ENCODE measurements around the gene LRRC27. TPM values are rescaled to one million over a fixed set of nuclear protein-coding genes. Genes with fewer than 3 reads are reported as not detected.

LRRC27 gene
- total and polyA plus RNA-seq, 2 donors (not counting 1 experiment from before 2014, with no cell fraction given) = 23.6 to 25.6 TPM

DNA sequence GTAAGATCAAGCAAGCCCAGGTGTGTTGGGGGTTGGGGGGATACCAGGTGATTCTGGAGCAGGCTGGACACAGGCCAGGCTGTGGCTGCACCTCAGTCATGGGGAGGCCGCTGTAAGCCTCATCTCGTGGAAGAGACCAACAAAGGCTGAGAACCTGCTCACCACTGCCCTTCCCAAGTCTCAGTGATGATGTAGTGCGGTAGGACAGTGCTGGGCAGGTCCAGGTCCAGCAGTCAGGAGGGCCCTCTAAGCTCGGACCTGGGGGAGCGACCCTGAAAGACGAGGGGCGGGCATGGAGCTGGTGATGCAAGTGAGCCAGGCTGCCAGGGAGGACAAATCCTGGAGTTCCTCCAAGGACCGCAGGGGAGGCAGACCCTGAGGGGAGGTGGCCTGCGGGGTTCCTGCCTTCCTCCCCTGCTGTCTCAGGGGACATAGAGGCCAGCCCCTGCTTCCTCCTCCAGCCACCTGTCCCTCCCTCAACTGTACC, 61.7 kb downstream of the LRRC27 start:
- 80% methylated on average over 9 of the region's 9 CpGs for WGBS (ENCODE audit: insufficient coverage)
- no peaks in the 10 kb centered on the region for H3K36me3 ChIP-seq (replicated peaks in 1 of 2; ENCODE audit: control extremely low read depth in 1 of 2, control insufficient read depth in 1 of 2, extremely low read depth in 1 of 2, insufficient read depth in 2 of 2, low read length in 1 of 2)
- H3K9ac ChIP-seq (ENCODE audit: low read length) = no peak overlapping the region
- H3K4me1 ChIP-seq (ENCODE audit: control insufficient read depth in 2 of 2, insufficient read depth in 2 of 2, low read length in 2 of 2) = peaks cover 37 to 52% of the 10 kb centered on the region in 2 donors
- H2AFZ ChIP-seq (ENCODE audit: insufficient read depth, low read depth, low read length, poor library complexity, severe bottlenecking) = no peak overlapping the region
- Mint-ChIP-seq H3K4me3 (no peak overlapping the region), H3K9me3 (ENCODE audit: insufficient read depth) (peaks cover 6% of the 10 kb centered on the region), H3K4me1 (peaks cover 34% of the 10 kb centered on the region), H3K27me3 (no peaks in the 10 kb centered on the region), H3K27ac (peak overlapping the region; percentile 81)
- H3K9me3 ChIP-seq (ENCODE audit: control extremely low read depth in 1 of 3, control insufficient read depth in 2 of 3, insufficient read depth in 1 of 3, low read length in 2 of 3) = no peaks in the 10 kb centered on the region
- TF ChIP-seq, protein P1, sequence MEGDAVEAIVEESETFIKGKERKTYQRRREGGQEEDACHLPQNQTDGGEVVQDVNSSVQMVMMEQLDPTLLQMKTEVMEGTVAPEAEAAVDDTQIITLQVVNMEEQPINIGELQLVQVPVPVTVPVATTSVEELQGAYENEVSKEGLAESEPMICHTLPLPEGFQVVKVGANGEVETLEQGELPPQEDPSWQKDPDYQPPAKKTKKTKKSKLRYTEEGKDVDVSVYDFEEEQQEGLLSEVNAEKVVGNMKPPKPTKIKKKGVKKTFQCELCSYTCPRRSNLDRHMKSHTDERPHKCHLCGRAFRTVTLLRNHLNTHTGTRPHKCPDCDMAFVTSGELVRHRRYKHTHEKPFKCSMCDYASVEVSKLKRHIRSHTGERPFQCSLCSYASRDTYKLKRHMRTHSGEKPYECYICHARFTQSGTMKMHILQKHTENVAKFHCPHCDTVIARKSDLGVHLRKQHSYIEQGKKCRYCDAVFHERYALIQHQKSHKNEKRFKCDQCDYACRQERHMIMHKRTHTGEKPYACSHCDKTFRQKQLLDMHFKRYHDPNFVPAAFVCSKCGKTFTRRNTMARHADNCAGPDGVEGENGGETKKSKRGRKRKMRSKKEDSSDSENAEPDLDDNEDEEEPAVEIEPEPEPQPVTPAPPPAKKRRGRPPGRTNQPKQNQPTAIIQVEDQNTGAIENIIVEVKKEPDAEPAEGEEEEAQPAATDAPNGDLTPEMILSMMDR (IDR thresholded peaks at IDR 0.05) = no peak
- TF ChIP-seq EZH2 (IDR thresholded peaks at IDR 0.05; ENCODE audit: borderline replicate concordance, insufficient read depth, low read depth, low read length, poor library complexity, severe bottlenecking) = no peak
- peak overlapping the region; percentile 96 for H3K4me2 ChIP-seq (replicated peaks; ENCODE audit: low read depth, low read length, poor library complexity, severe bottlenecking)
- CTCF ChIA-PET = interaction anchor here (1.3 to 3.4 kb wide), 3 partner anchors 48 to 61 kb away, joined by 3 to 15 read pairs (median 8); no protein-coding TSS in a partner anchor
- intact Hi-C loops (cut with micrococcal nuclease) = no loop called here
- POLR2A ChIA-PET = interaction anchor here (1.0 to 1.6 kb wide), 2 partner anchors 18 to 28 kb away, joined by 3 to 6 read pairs; no protein-coding TSS in a partner anchor
- DNase-seq (no peak), ATAC-seq (ENCODE audit: low read depth) (no peak)
- peaks cover 6% of the 10 kb centered on the region for H4K20me1 ChIP-seq (ENCODE audit: control insufficient read depth, insufficient read depth, low read length, poor library complexity, severe bottlenecking)
- no peak overlapping the region for H3K4me3 ChIP-seq (ENCODE audit: control extremely low read depth in 1 of 5, extremely low read depth in 1 of 5, insufficient read depth in 1 of 5, low read depth in 2 of 5, low read length in 4 of 5)
- H3K27ac ChIP-seq (ENCODE audit: low read length in 2 of 2) = peak overlapping the region in 1 of 2 donors; percentile 89
- H3K27me3 ChIP-seq (replicated peaks in 1 of 4; ENCODE audit: control extremely low read depth in 1 of 4, control insufficient read depth in 3 of 4, insufficient read depth in 4 of 4, low read length in 3 of 4) = no peaks in the 10 kb centered on the region
- peaks cover 15% of the 10 kb centered on the region for H3K79me2 ChIP-seq (ENCODE audit: control insufficient read depth, insufficient read depth, low read length)

DNA sequence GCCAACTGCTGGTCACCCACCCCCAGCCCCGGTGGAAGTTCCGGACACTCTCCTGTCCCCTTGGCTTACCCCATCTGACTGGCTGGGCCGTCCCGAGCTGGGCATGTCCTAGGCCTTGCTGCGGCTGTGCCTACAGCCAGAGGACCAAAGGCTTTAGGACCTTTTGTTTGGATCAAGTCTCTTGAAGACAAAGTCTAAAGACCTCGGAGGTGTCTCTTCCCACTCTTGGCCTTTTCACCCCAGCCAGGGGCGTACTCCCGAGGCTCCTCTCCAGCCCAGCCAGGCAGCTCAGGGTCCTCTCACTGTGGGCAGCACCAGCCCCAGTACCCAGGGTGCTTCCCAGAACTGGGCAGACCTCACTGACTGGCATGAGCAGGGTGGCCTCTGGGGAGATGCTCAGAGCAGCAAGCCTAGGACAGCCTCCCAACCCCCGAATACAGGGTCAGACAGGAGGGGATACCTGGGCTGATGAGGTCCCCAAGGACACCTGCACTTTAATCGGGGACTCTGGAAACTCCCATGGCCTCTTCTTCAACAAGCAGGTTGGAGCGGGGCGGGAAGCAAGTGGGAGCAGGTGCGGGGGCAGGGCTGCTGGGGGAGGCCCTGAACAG, 62.3 kb downstream of the LRRC27 start:
- Histone ChIP-seq H2AFZ (ENCODE audit: insufficient read depth, low read depth, low read length, poor library complexity, severe bottlenecking) (no peak overlapping the region), H4K20me1 (ENCODE audit: control insufficient read depth, insufficient read depth, low read length, poor library complexity, severe bottlenecking) (peaks cover 6% of the 10 kb centered on the region), H3K4me1 (ENCODE audit: control insufficient read depth in 2 of 2, insufficient read depth in 2 of 2, low read length in 2 of 2) (peaks cover 42 to 52% of the 10 kb centered on the region in 2 donors), H3K9me3 (ENCODE audit: control extremely low read depth in 1 of 3, control insufficient read depth in 2 of 3, insufficient read depth in 1 of 3, low read length in 2 of 3) (no peaks in the 10 kb centered on the region), H3K9ac (ENCODE audit: low read length) (peak overlapping the region; percentile 74), H3K4me2 (replicated peaks; ENCODE audit: low read depth, low read length, poor library complexity, severe bottlenecking) (peak overlapping the region; percentile 96), H3K27ac (ENCODE audit: low read length in 2 of 2) (peak overlapping the region; percentile 75 to 89), H3K79me2 (ENCODE audit: control insufficient read depth, insufficient read depth, low read length) (peaks cover 20% of the 10 kb centered on the region), H3K36me3 (replicated peaks in 1 of 2; ENCODE audit: control extremely low read depth in 1 of 2, control insufficient read depth in 1 of 2, extremely low read depth in 1 of 2, insufficient read depth in 2 of 2, low read length in 1 of 2) (no peaks in the 10 kb centered on the region), H3K27me3 (replicated peaks in 1 of 4; ENCODE audit: control extremely low read depth in 1 of 4, control insufficient read depth in 3 of 4, insufficient read depth in 4 of 4, low read length in 3 of 4) (no peaks in the 10 kb centered on the region), H3K4me3 (ENCODE audit: control extremely low read depth in 1 of 5, extremely low read depth in 1 of 5, insufficient read depth in 1 of 5, low read depth in 2 of 5, low read length in 4 of 5) (no peak overlapping the region)
- no peak for TF ChIP-seq EZH2 (IDR thresholded peaks at IDR 0.05; ENCODE audit: borderline replicate concordance, insufficient read depth, low read depth, low read length, poor library complexity, severe bottlenecking)
- TF ChIP-seq, protein P1 (IDR thresholded peaks at IDR 0.05) = no peak
- Mint-ChIP-seq H3K4me3 (peak overlapping the region; percentile 71), H3K27ac (peak overlapping the region; percentile 81), H3K4me1 (peaks cover 36% of the 10 kb centered on the region), H3K9me3 (ENCODE audit: insufficient read depth) (peaks cover 6% of the 10 kb centered on the region), H3K27me3 (no peaks in the 10 kb centered on the region)
- POLR2A ChIA-PET = interaction anchor here (1.6 kb wide), 1 partner anchor 18 kb away, joined by 6 read pairs; no protein-coding TSS in a partner anchor
- intact Hi-C loops (cut with micrococcal nuclease) = no loop called here
- ATAC-seq (ENCODE audit: low read depth) (no peak), DNase-seq (no peak)
- CTCF ChIA-PET = interaction anchor here (0.9 to 2.0 kb wide), 3 partner anchors 48 to 49 kb away, joined by 3 to 8 read pairs (median 3); no protein-coding TSS in a partner anchor
- WGBS (ENCODE audit: insufficient coverage) = 91% methylated on average over 13 of the region's 13 CpGs
